Ishikawa (cell line): Measurements from ENCODE around the gene LVRN.

Experiments
- CEBPB ChIP-seq: IDR thresholded peaks from 2 replicates; pipeline ENCODE4 v1.6.1; 2012
- CREB1 ChIP-seq: IDR thresholded peaks from 2 replicates; pipeline ENCODE4 v1.6.1; 2012; ENCODE audit warnings: low read depth
- EGR1 ChIP-seq: IDR thresholded peaks from 2 replicates; pipeline ENCODE4 v1.6.1; 2012
- EP300 ChIP-seq: IDR thresholded peaks from 2 replicates; pipeline ENCODE4 v1.6.1; 2012; ENCODE audit warnings: borderline replicate concordance
- FOXM1 ChIP-seq: IDR thresholded peaks from 2 replicates; pipeline ENCODE4 v1.6.1; 2012; ENCODE audit warnings: low read depth, borderline replicate concordance
- NFIC ChIP-seq: IDR thresholded peaks from 2 replicates; pipeline ENCODE4 v1.6.1; 2012
- RAD21 ChIP-seq: IDR thresholded peaks from 2 replicates; pipeline ENCODE4 v1.6.1; 2012; ENCODE audit warnings: low read depth
- TAF1 ChIP-seq: IDR thresholded peaks from 2 replicates; pipeline ENCODE4 v1.6.1; 2012; ENCODE audit warnings: low read depth, mild to moderate bottlenecking
- TCF12 ChIP-seq: IDR thresholded peaks from 2 replicates; pipeline ENCODE4 v1.6.1; 2012; ENCODE audit warnings: low read depth
- TEAD4 ChIP-seq: IDR thresholded peaks from 2 replicates; pipeline ENCODE4 v1.6.1; 2012
- YY1 ChIP-seq: IDR thresholded peaks from 2 replicates; pipeline ENCODE4 v1.6.1; 2012; ENCODE audit warnings: low read depth
- ZBTB7A ChIP-seq: IDR thresholded peaks from 2 replicates; pipeline ENCODE4 v1.6.1; 2012; ENCODE audit warnings: low read depth
- TF ChIP-seq, protein P1 (sequence below): IDR thresholded peaks from 2 replicates; pipeline ENCODE4 v1.6.1; 2012
- TF ChIP-seq, protein P2 (sequence below): IDR thresholded peaks from 2 replicates; pipeline ENCODE4 v1.6.1; 2012; ENCODE audit warnings: low read depth, mild to moderate bottlenecking
- TF ChIP-seq, protein P3 (sequence below): IDR thresholded peaks from 2 replicates; pipeline ENCODE4 v1.6.1; 2012

The LVRN gene

DNA sequence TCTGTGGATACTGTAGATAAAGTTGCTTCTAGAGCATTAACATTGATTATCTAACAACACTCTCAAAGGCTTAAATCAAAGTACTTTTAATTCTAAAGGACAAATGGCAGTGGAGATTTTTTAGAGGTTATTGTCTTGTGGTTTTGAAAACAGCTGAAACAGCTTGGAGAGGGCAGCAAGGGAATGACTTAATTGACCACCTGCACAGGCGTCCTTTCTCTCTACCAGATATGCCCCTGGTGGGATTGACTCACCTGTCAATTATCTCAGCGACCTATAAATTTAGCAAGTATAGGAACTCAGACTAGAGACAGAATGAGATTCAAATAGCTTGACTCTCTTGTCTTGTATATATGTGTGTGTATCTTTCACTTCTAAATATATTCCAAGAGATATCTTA lies 83.5 kb downstream of the LVRN start:
- TF ChIP-seq ZBTB7A = no peak
- TF ChIP-seq, protein P1, sequence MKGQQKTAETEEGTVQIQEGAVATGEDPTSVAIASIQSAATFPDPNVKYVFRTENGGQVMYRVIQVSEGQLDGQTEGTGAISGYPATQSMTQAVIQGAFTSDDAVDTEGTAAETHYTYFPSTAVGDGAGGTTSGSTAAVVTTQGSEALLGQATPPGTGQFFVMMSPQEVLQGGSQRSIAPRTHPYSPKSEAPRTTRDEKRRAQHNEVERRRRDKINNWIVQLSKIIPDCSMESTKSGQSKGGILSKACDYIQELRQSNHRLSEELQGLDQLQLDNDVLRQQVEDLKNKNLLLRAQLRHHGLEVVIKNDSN = no peak
- no peak for TF ChIP-seq TAF1
- no peak for TF ChIP-seq TCF12
- TF ChIP-seq EP300 = no peak
- TF ChIP-seq EGR1 = no peak
- no peak for TF ChIP-seq FOXM1
- TF ChIP-seq CEBPB = no peak
- TF ChIP-seq YY1 = no peak
- TF ChIP-seq, protein P2, sequence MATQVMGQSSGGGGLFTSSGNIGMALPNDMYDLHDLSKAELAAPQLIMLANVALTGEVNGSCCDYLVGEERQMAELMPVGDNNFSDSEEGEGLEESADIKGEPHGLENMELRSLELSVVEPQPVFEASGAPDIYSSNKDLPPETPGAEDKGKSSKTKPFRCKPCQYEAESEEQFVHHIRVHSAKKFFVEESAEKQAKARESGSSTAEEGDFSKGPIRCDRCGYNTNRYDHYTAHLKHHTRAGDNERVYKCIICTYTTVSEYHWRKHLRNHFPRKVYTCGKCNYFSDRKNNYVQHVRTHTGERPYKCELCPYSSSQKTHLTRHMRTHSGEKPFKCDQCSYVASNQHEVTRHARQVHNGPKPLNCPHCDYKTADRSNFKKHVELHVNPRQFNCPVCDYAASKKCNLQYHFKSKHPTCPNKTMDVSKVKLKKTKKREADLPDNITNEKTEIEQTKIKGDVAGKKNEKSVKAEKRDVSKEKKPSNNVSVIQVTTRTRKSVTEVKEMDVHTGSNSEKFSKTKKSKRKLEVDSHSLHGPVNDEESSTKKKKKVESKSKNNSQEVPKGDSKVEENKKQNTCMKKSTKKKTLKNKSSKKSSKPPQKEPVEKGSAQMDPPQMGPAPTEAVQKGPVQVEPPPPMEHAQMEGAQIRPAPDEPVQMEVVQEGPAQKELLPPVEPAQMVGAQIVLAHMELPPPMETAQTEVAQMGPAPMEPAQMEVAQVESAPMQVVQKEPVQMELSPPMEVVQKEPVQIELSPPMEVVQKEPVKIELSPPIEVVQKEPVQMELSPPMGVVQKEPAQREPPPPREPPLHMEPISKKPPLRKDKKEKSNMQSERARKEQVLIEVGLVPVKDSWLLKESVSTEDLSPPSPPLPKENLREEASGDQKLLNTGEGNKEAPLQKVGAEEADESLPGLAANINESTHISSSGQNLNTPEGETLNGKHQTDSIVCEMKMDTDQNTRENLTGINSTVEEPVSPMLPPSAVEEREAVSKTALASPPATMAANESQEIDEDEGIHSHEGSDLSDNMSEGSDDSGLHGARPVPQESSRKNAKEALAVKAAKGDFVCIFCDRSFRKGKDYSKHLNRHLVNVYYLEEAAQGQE = no peak
- TF ChIP-seq, protein P3, sequence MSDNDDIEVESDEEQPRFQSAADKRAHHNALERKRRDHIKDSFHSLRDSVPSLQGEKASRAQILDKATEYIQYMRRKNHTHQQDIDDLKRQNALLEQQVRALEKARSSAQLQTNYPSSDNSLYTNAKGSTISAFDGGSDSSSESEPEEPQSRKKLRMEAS = no peak
- no peak for TF ChIP-seq RAD21
- no peak for TF ChIP-seq NFIC
- TF ChIP-seq CREB1 = no peak
- TF ChIP-seq TEAD4 = no peak

GRCh38 chr5:116046261-116046660 lies 84.0 kb downstream of the LVRN start:
- TF ChIP-seq EP300 (no peak), TAF1 (no peak), ZBTB7A (no peak), FOXM1 (no peak), NFIC (no peak), RAD21 (no peak), CEBPB (no peak), TEAD4 (no peak), EGR1 (no peak), YY1 (no peak), CREB1 (no peak), TCF12 (no peak)
- TF ChIP-seq, protein P2 = no peak
- TF ChIP-seq, protein P3 = no peak
- TF ChIP-seq, protein P1 = no peak

DNA sequence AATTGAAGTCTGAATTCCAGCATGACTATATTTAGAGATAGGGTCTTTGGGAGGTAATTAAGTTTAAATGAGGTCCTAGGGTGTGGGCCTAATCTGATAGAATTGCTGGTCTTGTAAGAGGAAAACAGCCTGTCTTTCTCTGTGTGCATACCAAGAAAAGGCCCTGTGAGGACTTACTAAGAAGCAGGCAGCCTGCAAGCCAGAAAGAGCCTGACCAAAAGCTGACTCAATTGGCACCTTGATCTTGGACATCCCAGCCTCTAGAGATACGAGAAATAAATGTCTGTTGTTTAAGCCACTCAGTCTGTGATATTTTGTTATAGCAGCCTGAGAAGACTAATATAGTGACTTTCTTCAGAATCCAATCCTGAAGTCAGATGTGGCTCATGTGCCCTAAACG lies 84.5 kb downstream of the LVRN start:
- TF ChIP-seq YY1 (no peak), RAD21 (no peak), CEBPB (no peak), FOXM1 (no peak), NFIC (no peak), TCF12 (no peak), EP300 (no peak), TAF1 (no peak), EGR1 (no peak), TEAD4 (no peak)
- TF ChIP-seq, protein P2 = no peak

- TF ChIP-seq NFIC (no peak), FOXM1 (no peak), EP300 (no peak), TAF1 (no peak), EGR1 (no peak), ZBTB7A (no peak), RAD21 (no peak), TEAD4 (no peak)
- TF ChIP-seq, protein P3 = no peak
- TF ChIP-seq, protein P1 = no peak
Measured at GRCh38 chr5:116058346-116058936, 96.2 kb downstream of the LVRN start.
